ENCODE data around the gene GAL3ST1. TPM values are rescaled to one million over a fixed set of nuclear protein-coding genes. Genes with fewer than 3 reads are reported as not detected.
"Not testable (repeated sequence)": the region's sequence is repeated elsewhere in the genome, so short reads cannot be mapped to it uniquely, and the experiment has no call there.

The GAL3ST1 gene
- total and polyA plus RNA-seq, 2 experiments from 2014 or later: 1.5 to 2.9 TPM

DNA sequence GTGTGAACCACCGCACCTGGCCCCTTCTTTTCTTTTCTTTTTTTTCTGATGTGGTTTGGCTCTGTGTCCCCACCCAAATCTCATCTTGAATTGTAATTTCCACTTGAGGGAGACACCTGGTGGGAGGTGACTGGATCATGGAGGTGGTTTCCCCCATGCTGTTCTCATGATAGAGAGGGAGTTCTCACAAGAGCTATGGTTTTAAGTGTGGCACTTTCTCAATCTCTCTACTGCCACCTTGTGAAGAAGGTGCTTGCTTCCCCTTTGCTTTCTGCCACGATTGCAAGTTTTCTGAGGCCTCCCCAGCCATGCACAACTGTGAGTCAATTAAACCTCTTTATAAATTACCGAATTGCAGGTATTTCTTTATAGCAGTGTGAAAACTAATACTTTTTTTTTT, 27.6 kb upstream of the GAL3ST1 start:
- TF ChIP-seq, protein P1, sequence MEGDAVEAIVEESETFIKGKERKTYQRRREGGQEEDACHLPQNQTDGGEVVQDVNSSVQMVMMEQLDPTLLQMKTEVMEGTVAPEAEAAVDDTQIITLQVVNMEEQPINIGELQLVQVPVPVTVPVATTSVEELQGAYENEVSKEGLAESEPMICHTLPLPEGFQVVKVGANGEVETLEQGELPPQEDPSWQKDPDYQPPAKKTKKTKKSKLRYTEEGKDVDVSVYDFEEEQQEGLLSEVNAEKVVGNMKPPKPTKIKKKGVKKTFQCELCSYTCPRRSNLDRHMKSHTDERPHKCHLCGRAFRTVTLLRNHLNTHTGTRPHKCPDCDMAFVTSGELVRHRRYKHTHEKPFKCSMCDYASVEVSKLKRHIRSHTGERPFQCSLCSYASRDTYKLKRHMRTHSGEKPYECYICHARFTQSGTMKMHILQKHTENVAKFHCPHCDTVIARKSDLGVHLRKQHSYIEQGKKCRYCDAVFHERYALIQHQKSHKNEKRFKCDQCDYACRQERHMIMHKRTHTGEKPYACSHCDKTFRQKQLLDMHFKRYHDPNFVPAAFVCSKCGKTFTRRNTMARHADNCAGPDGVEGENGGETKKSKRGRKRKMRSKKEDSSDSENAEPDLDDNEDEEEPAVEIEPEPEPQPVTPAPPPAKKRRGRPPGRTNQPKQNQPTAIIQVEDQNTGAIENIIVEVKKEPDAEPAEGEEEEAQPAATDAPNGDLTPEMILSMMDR (IDR thresholded peaks at IDR 0.05; ENCODE audit: low read depth, low read length): peak; percentile 51
- DNase-seq (ENCODE audit: low read depth in 1 of 2, low spot score in 1 of 2): peak; percentile 33 to 52
- no peaks in the 10 kb centered on the region for H3K36me3 ChIP-seq

GRCh38 chr22:30601464-30601863, 27.0 kb upstream of the GAL3ST1 start:
- DNase-seq (ENCODE audit: low read depth in 1 of 2, low spot score in 1 of 2): no peak
- TF ChIP-seq, protein P1 (IDR thresholded peaks at IDR 0.05; ENCODE audit: low read depth, low read length): no peak
- Histone ChIP-seq H3K4me1 (ENCODE audit: low read depth) (peaks cover 7% of the 10 kb centered on the region), H3K9me3 (ENCODE audit: low read depth) (no peaks in the 10 kb centered on the region), H3K27ac (no peak overlapping the region), H3K27me3 (no peaks in the 10 kb centered on the region), H3K36me3 (no peaks in the 10 kb centered on the region), H3K4me3 (no peak overlapping the region)

More for the DNA sequence above, 27.6 kb upstream of the GAL3ST1 start:
- Histone ChIP-seq H3K9me3 (ENCODE audit: low read depth) (no peaks in the 10 kb centered on the region), H3K4me1 (ENCODE audit: low read depth) (peaks cover 7% of the 10 kb centered on the region), H3K4me3 (no peak overlapping the region), H3K27me3 (no peaks in the 10 kb centered on the region), H3K27ac (no peak overlapping the region)

GRCh38 chr22:30600921-30601320, 26.5 kb upstream of the GAL3ST1 start:
- Histone ChIP-seq H3K27me3 (no peaks in the 10 kb centered on the region), H3K4me3 (no peak overlapping the region), H3K27ac (no peak overlapping the region), H3K4me1 (ENCODE audit: low read depth) (peaks cover 2% of the 10 kb centered on the region), H3K9me3 (ENCODE audit: low read depth) (no peaks in the 10 kb centered on the region), H3K36me3 (no peaks in the 10 kb centered on the region)
- TF ChIP-seq, protein P1 (IDR thresholded peaks at IDR 0.05; ENCODE audit: low read depth, low read length): no peak
- DNase-seq (ENCODE audit: low read depth in 1 of 2, low spot score in 1 of 2): no peak

- TF ChIP-seq, protein P1 (IDR thresholded peaks at IDR 0.05; ENCODE audit: low read depth, low read length): no peak
- H3K9me3 ChIP-seq (ENCODE audit: low read depth): no peaks in the 10 kb centered on the region
- peaks cover 6% of the 10 kb centered on the region for H3K27me3 ChIP-seq
- no peak for DNase-seq (ENCODE audit: low read depth in 1 of 2, low spot score in 1 of 2)
- H3K4me3 ChIP-seq: no peak overlapping the region
- no peak overlapping the region for H3K27ac ChIP-seq
- H3K36me3 ChIP-seq: no peaks in the 10 kb centered on the region
- H3K4me1 ChIP-seq (ENCODE audit: low read depth): no peaks in the 10 kb centered on the region
Measured at GRCh38 chr22:30598986-30599385, 24.5 kb upstream of the GAL3ST1 start.

DNA sequence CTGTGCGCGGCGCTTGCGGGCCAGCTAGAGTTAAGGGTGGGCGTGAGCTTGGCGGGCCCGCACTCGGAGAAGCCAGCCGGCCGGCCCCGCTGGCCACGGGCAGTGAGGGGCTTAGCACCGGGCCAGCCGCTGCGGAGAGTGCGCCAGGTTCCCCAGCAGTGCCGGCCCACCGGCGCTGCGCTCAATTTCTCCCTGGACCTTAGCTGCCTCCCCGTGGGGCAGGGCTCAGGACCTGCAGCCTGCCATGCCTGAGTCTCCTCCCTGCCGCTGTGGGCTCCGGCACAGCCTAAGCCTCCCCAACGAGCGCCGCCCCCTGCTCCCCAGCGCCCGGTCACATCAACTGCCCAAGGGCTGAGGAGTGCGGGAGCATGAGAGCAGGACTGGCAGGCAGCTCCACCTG, 22.4 kb upstream of the GAL3ST1 start:
- no peaks in the 10 kb centered on the region for H3K36me3 ChIP-seq
- no peak for DNase-seq (ENCODE audit: low read depth in 1 of 2, low spot score in 1 of 2)
- H3K27me3 ChIP-seq: peaks cover 18% of the 10 kb centered on the region
- no peak overlapping the region for H3K27ac ChIP-seq
- H3K9me3 ChIP-seq (ENCODE audit: low read depth): no peaks in the 10 kb centered on the region
- no peaks in the 10 kb centered on the region for H3K4me1 ChIP-seq (ENCODE audit: low read depth)
- H3K4me3 ChIP-seq: no peak overlapping the region
- TF ChIP-seq, protein P1 (IDR thresholded peaks at IDR 0.05; ENCODE audit: low read depth, low read length): no peak

GRCh38 chr22:30596199-30596598, 21.7 kb upstream of the GAL3ST1 start:
- Histone ChIP-seq H3K4me3 (no peak overlapping the region), H3K36me3 (no peaks in the 10 kb centered on the region), H3K27ac (no peak overlapping the region), H3K4me1 (ENCODE audit: low read depth) (no peaks in the 10 kb centered on the region), H3K9me3 (ENCODE audit: low read depth) (no peaks in the 10 kb centered on the region), H3K27me3 (peaks cover 18% of the 10 kb centered on the region)
- no peak for DNase-seq (ENCODE audit: low read depth in 1 of 2, low spot score in 1 of 2)
- TF ChIP-seq, protein P1 (IDR thresholded peaks at IDR 0.05; ENCODE audit: low read depth, low read length): no peak

DNA sequence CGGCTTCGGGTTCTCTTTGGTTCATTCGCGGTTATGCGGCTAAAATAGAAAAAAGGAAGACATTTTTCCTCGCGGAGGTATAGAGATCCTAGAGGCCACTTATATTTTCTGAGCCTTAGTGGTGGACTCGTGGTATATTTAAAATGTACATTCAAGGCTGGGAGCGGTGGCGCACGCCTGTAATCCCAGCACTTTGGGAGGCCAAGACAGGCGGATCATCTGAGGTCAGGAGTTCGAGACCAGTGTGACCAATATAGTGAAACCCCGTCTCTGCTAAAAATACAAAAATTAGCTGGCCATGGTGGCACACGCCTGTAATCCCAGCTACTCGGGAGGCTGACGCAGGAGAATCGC, 17.9 kb upstream of the GAL3ST1 start:
- not testable (repeated sequence) for H3K9me3 ChIP-seq (ENCODE audit: low read depth); DNase-seq (ENCODE audit: low read depth in 1 of 2, low spot score in 1 of 2); H3K4me1 ChIP-seq (ENCODE audit: low read depth); H3K27ac ChIP-seq
- H3K4me3 ChIP-seq: peak overlapping the region; percentile 6
- H3K27me3 ChIP-seq: peaks cover 18% of the 10 kb centered on the region
- H3K36me3 ChIP-seq: peaks cover 11% of the 10 kb centered on the region
